HEK293 (cell line): ENCODE measurements around the gene LRP3.

ENCODE experiments used
- ELK4 ChIP-seq: IDR thresholded peaks from 2 replicates; pipeline ENCODE4 v1.6.1; 2011; ENCODE audit warnings: mild to moderate bottlenecking, low read depth, low read length, borderline replicate concordance
- GFI1B ChIP-seq: fragments of 450-650 bp; formaldehyde crosslinking; IDR thresholded peaks from 2 replicates; pipeline ENCODE4 v1.5.1; 2016; ENCODE audit warnings: missing biosample characterization, missing genetic modification characterization
- KLF8 ChIP-seq: fragments of 450-650 bp; formaldehyde crosslinking; IDR thresholded peaks from 2 replicates; pipeline ENCODE4 v1.5.1; 2016; ENCODE audit warnings: missing biosample characterization, missing genetic modification characterization
- PRDM2 ChIP-seq: fragments of 450-650 bp; formaldehyde crosslinking; IDR thresholded peaks from 2 replicates; pipeline ENCODE4 v1.5.1; 2016; ENCODE audit warnings: missing biosample characterization, missing genetic modification characterization, borderline replicate concordance
- YY1 ChIP-seq: fragments of 450-650 bp; formaldehyde crosslinking; IDR thresholded peaks from 2 replicates; pipeline ENCODE4 v1.5.1; 2018; ENCODE audit warnings: missing biosample characterization, missing genetic modification characterization
- ZFP37 ChIP-seq: fragments of 450-650 bp; formaldehyde crosslinking; IDR thresholded peaks from 2 replicates; pipeline ENCODE4 v1.5.1; 2016; ENCODE audit warnings: missing biosample characterization, missing genetic modification characterization
- ZNF114 ChIP-seq: fragments of 450-650 bp; formaldehyde crosslinking; IDR thresholded peaks from 2 replicates; pipeline ENCODE4 v1.5.0; 2017; ENCODE audit warnings: missing biosample characterization, missing genetic modification characterization
- ZNF121 ChIP-seq: fragments of 450-650 bp; formaldehyde crosslinking; IDR thresholded peaks from 2 replicates; pipeline ENCODE4 v1.5.1; 2016; ENCODE audit warnings: missing biosample characterization, missing genetic modification characterization
- ZNF157 ChIP-seq: fragments of 450-650 bp; formaldehyde crosslinking; IDR thresholded peaks from 2 replicates; pipeline ENCODE4 v1.5.1; 2016; ENCODE audit warnings: missing biosample characterization, missing genetic modification characterization
- ZNF19 ChIP-seq: fragments of 450-650 bp; formaldehyde crosslinking; IDR thresholded peaks from 2 replicates; pipeline ENCODE4; 2016; ENCODE audit warnings: missing biosample characterization, missing genetic modification characterization, low read depth
- ZNF211 ChIP-seq: fragments of 450-650 bp; formaldehyde crosslinking; IDR thresholded peaks from 2 replicates; pipeline ENCODE4 v1.5.1; 2016; ENCODE audit warnings: low read depth, missing biosample characterization, missing genetic modification characterization
- ZNF214 ChIP-seq: fragments of 450-650 bp; formaldehyde crosslinking; IDR thresholded peaks from 2 replicates; pipeline ENCODE4 v1.5.1; 2017; ENCODE audit warnings: missing biosample characterization, mild to moderate bottlenecking, missing genetic modification characterization, borderline replicate concordance
- ZNF335 ChIP-seq: fragments of 450-650 bp; formaldehyde crosslinking; conservative IDR thresholded peaks from 2 replicates; pipeline ENCODE4 v1.5.1; 2016; ENCODE audit warnings: missing biosample characterization, missing genetic modification characterization
- ZNF416 ChIP-seq: fragments of 450-650 bp; formaldehyde crosslinking; IDR thresholded peaks from 2 replicates; pipeline ENCODE4 v1.5.1; 2016; ENCODE audit warnings: missing biosample characterization, missing genetic modification characterization
- ZNF423 ChIP-seq: fragments of 450-650 bp; formaldehyde crosslinking; IDR thresholded peaks from 2 replicates; pipeline ENCODE4 v1.5.1; 2016; ENCODE audit warnings: missing biosample characterization, missing genetic modification characterization
- ZNF521 ChIP-seq: fragments of 450-650 bp; formaldehyde crosslinking; IDR thresholded peaks from 2 replicates; pipeline ENCODE4 v1.5.1; 2017; ENCODE audit warnings: missing biosample characterization, mild to moderate bottlenecking, missing genetic modification characterization
- ZNF548 ChIP-seq: fragments of 450-650 bp; formaldehyde crosslinking; IDR thresholded peaks from 2 replicates; pipeline ENCODE4 v1.5.1; 2016; ENCODE audit warnings: missing biosample characterization, missing genetic modification characterization
- ZNF585B ChIP-seq: fragments of 450-650 bp; formaldehyde crosslinking; IDR thresholded peaks from 2 replicates; pipeline ENCODE4 v1.5.1; 2016; ENCODE audit warnings: missing biosample characterization, missing genetic modification characterization
- ZNF600 ChIP-seq: fragments of 450-650 bp; formaldehyde crosslinking; IDR thresholded peaks from 2 replicates; pipeline ENCODE4 v1.5.1; 2016; ENCODE audit warnings: missing biosample characterization, missing genetic modification characterization
- ZNF654 ChIP-seq: fragments of 450-650 bp; formaldehyde crosslinking; IDR thresholded peaks from 2 replicates; pipeline ENCODE4 v1.5.1; 2016; ENCODE audit warnings: low read depth, missing biosample characterization, missing genetic modification characterization
- ZNF658 ChIP-seq: fragments of 450-650 bp; formaldehyde crosslinking; IDR thresholded peaks from 2 replicates; pipeline ENCODE4; 2016; ENCODE audit warnings: missing biosample characterization, missing genetic modification characterization
- ZXDB ChIP-seq: fragments of 450-650 bp; formaldehyde crosslinking; IDR thresholded peaks from 2 replicates; pipeline ENCODE4 v1.5.1; 2016; ENCODE audit warnings: missing biosample characterization, missing genetic modification characterization
- TF ChIP-seq, protein P1 (sequence below): fragments of 450-650 bp; formaldehyde crosslinking; IDR thresholded peaks from 2 replicates; pipeline ENCODE4 v1.5.1; 2016; ENCODE audit warnings: missing biosample characterization, missing genetic modification characterization
- TF ChIP-seq, protein P2 (sequence below): fragments of 450-650 bp; formaldehyde crosslinking; IDR thresholded peaks from 2 replicates; pipeline ENCODE4 v1.5.1; 2016; ENCODE audit warnings: missing biosample characterization, missing genetic modification characterization
- TF ChIP-seq, protein P3 (sequence below): fragments of 450-650 bp; formaldehyde crosslinking; conservative IDR thresholded peaks from 2 replicates; pipeline ENCODE4 v1.5.1; 2016; ENCODE audit warnings: low read depth, missing biosample characterization, missing genetic modification characterization

LRP3 gene

DNA sequence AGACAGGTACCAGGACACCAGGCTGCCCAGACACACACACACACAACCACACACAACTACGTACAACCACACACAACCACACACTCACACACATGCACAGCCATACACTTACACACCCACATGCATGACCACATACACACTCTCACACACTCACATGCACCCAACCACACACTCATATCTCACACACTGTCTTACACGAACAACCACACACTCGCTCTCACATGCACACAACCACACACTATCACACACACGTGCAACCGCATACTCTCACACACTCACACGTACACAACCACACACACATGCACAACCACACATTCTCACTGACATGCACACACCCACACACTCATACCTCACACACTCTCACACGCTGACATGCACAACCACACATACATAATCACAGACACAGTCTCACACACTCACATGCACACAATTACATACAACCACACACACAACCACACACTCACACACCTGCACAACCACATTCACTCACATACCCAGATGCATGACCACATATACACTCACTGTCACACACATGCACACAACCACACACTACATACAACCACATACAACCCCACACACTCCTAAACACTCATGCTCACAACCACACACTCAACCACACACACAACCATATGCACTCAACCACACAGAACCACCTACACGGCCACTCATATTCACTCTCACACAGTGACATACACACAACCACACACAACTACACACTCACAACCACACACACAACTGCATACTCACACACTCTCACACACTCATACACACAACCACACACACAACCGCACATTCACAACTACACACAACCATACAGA lies 39.1 kb downstream of the LRP3 start (continued):
- peak; percentile 94; the same call in 1 of the 2 replicates for TF ChIP-seq PRDM2 (tag by site-specific recombination)
- TF ChIP-seq, protein P1, sequence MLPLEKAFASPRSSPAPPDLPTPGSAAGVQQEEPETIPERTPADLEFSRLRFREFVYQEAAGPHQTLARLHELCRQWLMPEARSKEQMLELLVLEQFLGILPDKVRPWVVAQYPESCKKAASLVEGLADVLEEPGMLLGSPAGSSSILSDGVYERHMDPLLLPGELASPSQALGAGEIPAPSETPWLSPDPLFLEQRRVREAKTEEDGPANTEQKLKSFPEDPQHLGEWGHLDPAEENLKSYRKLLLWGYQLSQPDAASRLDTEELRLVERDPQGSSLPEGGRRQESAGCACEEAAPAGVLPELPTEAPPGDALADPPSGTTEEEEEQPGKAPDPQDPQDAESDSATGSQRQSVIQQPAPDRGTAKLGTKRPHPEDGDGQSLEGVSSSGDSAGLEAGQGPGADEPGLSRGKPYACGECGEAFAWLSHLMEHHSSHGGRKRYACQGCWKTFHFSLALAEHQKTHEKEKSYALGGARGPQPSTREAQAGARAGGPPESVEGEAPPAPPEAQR (tag by site-specific recombination) = no peak; the same call in none of the 2 replicates
- TF ChIP-seq, protein P2, sequence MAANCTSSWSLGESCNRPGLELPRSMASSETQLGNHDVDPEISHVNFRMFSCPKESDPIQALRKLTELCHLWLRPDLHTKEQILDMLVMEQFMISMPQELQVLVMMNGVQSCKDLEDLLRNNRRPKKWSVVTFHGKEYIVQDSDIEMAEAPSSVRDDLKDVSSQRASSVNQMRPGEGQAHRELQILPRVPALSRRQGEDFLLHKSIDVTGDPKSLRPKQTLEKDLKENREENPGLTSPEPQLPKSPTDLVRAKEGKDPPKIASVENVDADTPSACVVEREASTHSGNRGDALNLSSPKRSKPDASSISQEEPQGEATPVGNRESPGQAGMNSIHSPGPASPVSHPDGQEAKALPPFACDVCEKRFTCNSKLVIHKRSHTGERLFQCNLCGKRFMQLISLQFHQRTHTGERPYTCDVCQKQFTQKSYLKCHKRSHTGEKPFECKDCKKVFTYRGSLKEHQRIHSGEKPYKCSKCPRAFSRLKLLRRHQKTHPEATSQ (tag by site-specific recombination) = no peak; the same call in 1 of the 2 replicates
- TF ChIP-seq ZNF211 (tag by site-specific recombination) = no peak; the same call in 1 of the 2 replicates
- TF ChIP-seq ZNF416 = peak; percentile 35; the same call in 1 of the 2 replicates
- TF ChIP-seq YY1 (tag by site-specific recombination) = no peak
- no peak for TF ChIP-seq ZNF19
- TF ChIP-seq, protein P3, sequence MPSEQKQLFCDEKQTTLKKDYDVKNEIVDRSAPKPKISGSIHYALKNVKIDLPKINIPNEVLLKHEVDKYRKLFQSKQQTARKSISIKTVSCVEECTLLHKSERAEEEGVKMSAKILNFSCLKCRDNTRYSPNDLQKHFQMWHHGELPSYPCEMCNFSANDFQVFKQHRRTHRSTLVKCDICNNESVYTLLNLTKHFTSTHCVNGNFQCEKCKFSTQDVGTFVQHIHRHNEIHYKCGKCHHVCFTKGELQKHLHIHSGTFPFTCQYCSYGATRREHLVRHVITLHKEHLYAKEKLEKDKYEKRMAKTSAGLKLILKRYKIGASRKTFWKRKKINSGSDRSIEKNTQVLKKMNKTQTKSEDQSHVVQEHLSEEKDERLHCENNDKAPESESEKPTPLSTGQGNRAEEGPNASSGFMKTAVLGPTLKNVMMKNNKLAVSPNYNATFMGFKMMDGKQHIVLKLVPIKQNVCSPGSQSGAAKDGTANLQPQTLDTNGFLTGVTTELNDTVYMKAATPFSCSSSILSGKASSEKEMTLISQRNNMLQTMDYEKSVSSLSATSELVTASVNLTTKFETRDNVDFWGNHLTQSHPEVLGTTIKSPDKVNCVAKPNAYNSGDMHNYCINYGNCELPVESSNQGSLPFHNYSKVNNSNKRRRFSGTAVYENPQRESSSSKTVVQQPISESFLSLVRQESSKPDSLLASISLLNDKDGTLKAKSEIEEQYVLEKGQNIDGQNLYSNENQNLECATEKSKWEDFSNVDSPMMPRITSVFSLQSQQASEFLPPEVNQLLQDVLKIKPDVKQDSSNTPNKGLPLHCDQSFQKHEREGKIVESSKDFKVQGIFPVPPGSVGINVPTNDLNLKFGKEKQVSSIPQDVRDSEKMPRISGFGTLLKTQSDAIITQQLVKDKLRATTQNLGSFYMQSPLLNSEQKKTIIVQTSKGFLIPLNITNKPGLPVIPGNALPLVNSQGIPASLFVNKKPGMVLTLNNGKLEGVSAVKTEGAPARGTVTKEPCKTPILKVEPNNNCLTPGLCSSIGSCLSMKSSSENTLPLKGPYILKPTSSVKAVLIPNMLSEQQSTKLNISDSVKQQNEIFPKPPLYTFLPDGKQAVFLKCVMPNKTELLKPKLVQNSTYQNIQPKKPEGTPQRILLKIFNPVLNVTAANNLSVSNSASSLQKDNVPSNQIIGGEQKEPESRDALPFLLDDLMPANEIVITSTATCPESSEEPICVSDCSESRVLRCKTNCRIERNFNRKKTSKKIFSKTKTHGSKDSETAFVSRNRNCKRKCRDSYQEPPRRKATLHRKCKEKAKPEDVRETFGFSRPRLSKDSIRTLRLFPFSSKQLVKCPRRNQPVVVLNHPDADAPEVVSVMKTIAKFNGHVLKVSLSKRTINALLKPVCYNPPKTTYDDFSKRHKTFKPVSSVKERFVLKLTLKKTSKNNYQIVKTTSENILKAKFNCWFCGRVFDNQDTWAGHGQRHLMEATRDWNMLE (tag by site-specific recombination) = no peak
- TF ChIP-seq ZNF654 (tag by site-specific recombination) = no peak
- TF ChIP-seq ZNF335 (tag by site-specific recombination) = no peak
- no peak for TF ChIP-seq GFI1B
- TF ChIP-seq KLF8 (tag by site-specific recombination) = no peak
- no peak for TF ChIP-seq ZNF585B (tag by site-specific recombination)
- TF ChIP-seq ZNF521 (tag by site-specific recombination) = peak; percentile 91
- TF ChIP-seq ZFP37 = no peak
- no peak for TF ChIP-seq ZNF121
- TF ChIP-seq ZNF423 (tag by site-specific recombination) = no peak
- TF ChIP-seq ZNF214 (tag by site-specific recombination) = no peak
- TF ChIP-seq ZXDB (tag by site-specific recombination) = no peak
- peak; percentile 17; the same call in 1 of the 2 replicates for TF ChIP-seq ZNF157
- peak; percentile 54; the same call in 1 of the 2 replicates for TF ChIP-seq ZNF114
- TF ChIP-seq ZNF658 = no peak
- no peak for TF ChIP-seq ZNF600 (tag by site-specific recombination)
- TF ChIP-seq ELK4 = no peak
- TF ChIP-seq ZNF548 (tag by site-specific recombination) = no peak; the same call in 1 of the 2 replicates
